ENCODE data around the gene DACT3.
A peak's percentile ranks its signal among the peaks of the same experiment; 100 is the strongest.

DACT3 gene

GRCh38 chr19:46621191-46622117 is 39.5 kb downstream of the DACT3 start:
- Histone ChIP-seq H3K27me3 (ENCODE audit: control insufficient read depth in 1 of 2, insufficient read depth in 2 of 2, low read length in 2 of 2) (no peaks in the 10 kb centered on the region), H3K4me1 (ENCODE audit: control insufficient read depth, insufficient read depth, low read length) (peaks cover 80% of the 10 kb centered on the region), H3K9me3 (ENCODE audit: control insufficient read depth in 2 of 2, low read length in 2 of 2) (no peaks in the 10 kb centered on the region), H3K27ac (ENCODE audit: low read length) (peak overlapping the region; percentile 80), H3K36me3 (ENCODE audit: control insufficient read depth in 2 of 2, insufficient read depth in 2 of 2, low read length in 2 of 2) (no peaks in the 10 kb centered on the region), H3K4me3 (ENCODE audit: low read length in 2 of 2) (peak overlapping the region; percentile 56 to 76), H3K9ac (ENCODE audit: low read length in 2 of 2) (peak overlapping the region; percentile 40 to 76)

- Histone ChIP-seq H3K9me3 (ENCODE audit: control insufficient read depth in 2 of 2, low read length in 2 of 2) (no peaks in the 10 kb centered on the region), H3K36me3 (ENCODE audit: control insufficient read depth in 2 of 2, insufficient read depth in 2 of 2, low read length in 2 of 2) (no peaks in the 10 kb centered on the region), H3K4me1 (ENCODE audit: control insufficient read depth, insufficient read depth, low read length) (peaks cover 78% of the 10 kb centered on the region), H3K27me3 (ENCODE audit: control insufficient read depth in 1 of 2, insufficient read depth in 2 of 2, low read length in 2 of 2) (no peaks in the 10 kb centered on the region), H3K9ac (ENCODE audit: low read length in 2 of 2) (peak overlapping the region; percentile 26 to 76), H3K27ac (ENCODE audit: low read length) (peak overlapping the region; percentile 80), H3K4me3 (ENCODE audit: low read length in 2 of 2) (peak overlapping the region; percentile 56 to 76)
These were observed 40.3 kb downstream of the DACT3 start for GRCh38 chr19:46620716-46621115.

GRCh38 chr19:46620267-46620666 is 40.7 kb downstream of the DACT3 start:
- Histone ChIP-seq H3K4me1 (ENCODE audit: control insufficient read depth, insufficient read depth, low read length) (peaks cover 74% of the 10 kb centered on the region), H3K4me3 (ENCODE audit: low read length in 2 of 2) (peak overlapping the region; percentile 34 to 76), H3K27ac (ENCODE audit: low read length) (peak overlapping the region; percentile 80)

GRCh38 chr19:46618670-46619231 is 42.2 kb downstream of the DACT3 start:
- peaks cover 68% of the 10 kb centered on the region for H3K4me1 ChIP-seq (ENCODE audit: control insufficient read depth, insufficient read depth, low read length)
- no peaks in the 10 kb centered on the region for H3K36me3 ChIP-seq (ENCODE audit: control insufficient read depth in 2 of 2, insufficient read depth in 2 of 2, low read length in 2 of 2)
- H3K4me3 ChIP-seq (ENCODE audit: low read length in 2 of 2), result no peak overlapping the region
- H3K9ac ChIP-seq (ENCODE audit: low read length in 2 of 2), result no peak overlapping the region
- no peaks in the 10 kb centered on the region for H3K9me3 ChIP-seq (ENCODE audit: control insufficient read depth in 2 of 2, low read length in 2 of 2)
- no peaks in the 10 kb centered on the region for H3K27me3 ChIP-seq (ENCODE audit: control insufficient read depth in 1 of 2, insufficient read depth in 2 of 2, low read length in 2 of 2)
- H3K27ac ChIP-seq (ENCODE audit: low read length), result no peak overlapping the region

More at GRCh38 chr19:46620267-46620666, 40.7 kb downstream of the DACT3 start:
- Histone ChIP-seq H3K9ac (ENCODE audit: low read length in 2 of 2) (peak overlapping the region in 1 of 2 donors; percentile 26), H3K9me3 (ENCODE audit: control insufficient read depth in 2 of 2, low read length in 2 of 2) (no peaks in the 10 kb centered on the region), H3K36me3 (ENCODE audit: control insufficient read depth in 2 of 2, insufficient read depth in 2 of 2, low read length in 2 of 2) (no peaks in the 10 kb centered on the region), H3K27me3 (ENCODE audit: control insufficient read depth in 1 of 2, insufficient read depth in 2 of 2, low read length in 2 of 2) (no peaks in the 10 kb centered on the region)

- Histone ChIP-seq H3K9ac (ENCODE audit: low read length in 2 of 2) (no peak overlapping the region), H3K9me3 (ENCODE audit: control insufficient read depth in 2 of 2, low read length in 2 of 2) (no peaks in the 10 kb centered on the region), H3K36me3 (ENCODE audit: control insufficient read depth in 2 of 2, insufficient read depth in 2 of 2, low read length in 2 of 2) (no peaks in the 10 kb centered on the region), H3K27me3 (ENCODE audit: control insufficient read depth in 1 of 2, insufficient read depth in 2 of 2, low read length in 2 of 2) (no peaks in the 10 kb centered on the region), H3K4me3 (ENCODE audit: low read length in 2 of 2) (no peak overlapping the region), H3K27ac (ENCODE audit: low read length) (no peak overlapping the region), H3K4me1 (ENCODE audit: control insufficient read depth, insufficient read depth, low read length) (peaks cover 60% of the 10 kb centered on the region)
These were observed 43.4 kb downstream of the DACT3 start for GRCh38 chr19:46617601-46618000.

- peaks cover 54% of the 10 kb centered on the region for H3K4me1 ChIP-seq (ENCODE audit: control insufficient read depth, insufficient read depth, low read length)
- H3K9ac ChIP-seq (ENCODE audit: low read length in 2 of 2), result no peak overlapping the region
- no peaks in the 10 kb centered on the region for H3K9me3 ChIP-seq (ENCODE audit: control insufficient read depth in 2 of 2, low read length in 2 of 2)
- no peaks in the 10 kb centered on the region for H3K36me3 ChIP-seq (ENCODE audit: control insufficient read depth in 2 of 2, insufficient read depth in 2 of 2, low read length in 2 of 2)
- H3K27ac ChIP-seq (ENCODE audit: low read length), result peak overlapping the region; percentile 11
- no peaks in the 10 kb centered on the region for H3K27me3 ChIP-seq (ENCODE audit: control insufficient read depth in 1 of 2, insufficient read depth in 2 of 2, low read length in 2 of 2)
- H3K4me3 ChIP-seq (ENCODE audit: low read length in 2 of 2), result no peak overlapping the region
These were observed 44.2 kb downstream of the DACT3 start for GRCh38 chr19:46616631-46617322.

GRCh38 chr19:46615966-46616365 is 45.0 kb downstream of the DACT3 start:
- H3K36me3 ChIP-seq (ENCODE audit: control insufficient read depth in 2 of 2, insufficient read depth in 2 of 2, low read length in 2 of 2), result no peaks in the 10 kb centered on the region
- H3K27ac ChIP-seq (ENCODE audit: low read length), result no peak overlapping the region
- H3K4me1 ChIP-seq (ENCODE audit: control insufficient read depth, insufficient read depth, low read length), result peaks cover 46% of the 10 kb centered on the region
- H3K27me3 ChIP-seq (ENCODE audit: control insufficient read depth in 1 of 2, insufficient read depth in 2 of 2, low read length in 2 of 2), result no peaks in the 10 kb centered on the region
- H3K9ac ChIP-seq (ENCODE audit: low read length in 2 of 2), result no peak overlapping the region
- no peaks in the 10 kb centered on the region for H3K9me3 ChIP-seq (ENCODE audit: control insufficient read depth in 2 of 2, low read length in 2 of 2)
- H3K4me3 ChIP-seq (ENCODE audit: low read length in 2 of 2), result no peak overlapping the region

- H3K27ac ChIP-seq (ENCODE audit: low read length), result no peak overlapping the region
These were observed 46.8 kb downstream of the DACT3 start for GRCh38 chr19:46614114-46614722.

GRCh38 chr19:46613525-46613924 is 47.5 kb downstream of the DACT3 start:
- no peaks in the 10 kb centered on the region for H3K9me3 ChIP-seq (ENCODE audit: control insufficient read depth in 2 of 2, low read length in 2 of 2)
- H3K4me3 ChIP-seq (ENCODE audit: low read length in 2 of 2), result no peak overlapping the region
- no peak overlapping the region for H3K9ac ChIP-seq (ENCODE audit: low read length in 2 of 2)
- peaks cover 26% of the 10 kb centered on the region for H3K4me1 ChIP-seq (ENCODE audit: control insufficient read depth, insufficient read depth, low read length)
- peaks cover 15 to 16% of the 10 kb centered on the region in 2 donors for H3K36me3 ChIP-seq (ENCODE audit: control insufficient read depth in 2 of 2, insufficient read depth in 2 of 2, low read length in 2 of 2)
- H3K27me3 ChIP-seq (ENCODE audit: control insufficient read depth in 1 of 2, insufficient read depth in 2 of 2, low read length in 2 of 2), result no peaks in the 10 kb centered on the region
- H3K27ac ChIP-seq (ENCODE audit: low read length), result no peak overlapping the region

More at GRCh38 chr19:46614114-46614722, 46.8 kb downstream of the DACT3 start:
- Histone ChIP-seq H3K27me3 (ENCODE audit: control insufficient read depth in 1 of 2, insufficient read depth in 2 of 2, low read length in 2 of 2) (no peaks in the 10 kb centered on the region), H3K9me3 (ENCODE audit: control insufficient read depth in 2 of 2, low read length in 2 of 2) (no peaks in the 10 kb centered on the region), H3K36me3 (ENCODE audit: control insufficient read depth in 2 of 2, insufficient read depth in 2 of 2, low read length in 2 of 2) (peaks cover 8 to 9% of the 10 kb centered on the region in 2 donors), H3K4me3 (ENCODE audit: low read length in 2 of 2) (no peak overlapping the region), H3K9ac (ENCODE audit: low read length in 2 of 2) (peak overlapping the region in 1 of 2 donors; percentile 51), H3K4me1 (ENCODE audit: control insufficient read depth, insufficient read depth, low read length) (peaks cover 31% of the 10 kb centered on the region)

GRCh38 chr19:46611776-46612175 is 49.2 kb downstream of the DACT3 start:
- Histone ChIP-seq H3K27ac (ENCODE audit: low read length) (no peak overlapping the region), H3K27me3 (ENCODE audit: control insufficient read depth in 1 of 2, insufficient read depth in 2 of 2, low read length in 2 of 2) (no peaks in the 10 kb centered on the region), H3K9me3 (ENCODE audit: control insufficient read depth in 2 of 2, low read length in 2 of 2) (no peaks in the 10 kb centered on the region), H3K4me3 (ENCODE audit: low read length in 2 of 2) (no peak overlapping the region), H3K36me3 (ENCODE audit: control insufficient read depth in 2 of 2, insufficient read depth in 2 of 2, low read length in 2 of 2) (peaks cover 27 to 34% of the 10 kb centered on the region in 2 donors), H3K4me1 (ENCODE audit: control insufficient read depth, insufficient read depth, low read length) (peaks cover 23% of the 10 kb centered on the region), H3K9ac (ENCODE audit: low read length in 2 of 2) (no peak overlapping the region)
